Stimulated activated CD4-positive, alpha-beta T cell treated with anti-CD3 and anti-CD28 coated beads, Interleukin-15, amount 100 ng/mL, for 24 hours (primary cell): ENCODE results near the gene ASIC2.
A peak's percentile ranks its signal among the peaks of the same experiment; 100 is the strongest.

Experiments used
- DNase-seq: peaks from one replicate; pipeline ENCODE4 v3.0.0-alpha.2; 2020

ASIC2 gene

DNA sequence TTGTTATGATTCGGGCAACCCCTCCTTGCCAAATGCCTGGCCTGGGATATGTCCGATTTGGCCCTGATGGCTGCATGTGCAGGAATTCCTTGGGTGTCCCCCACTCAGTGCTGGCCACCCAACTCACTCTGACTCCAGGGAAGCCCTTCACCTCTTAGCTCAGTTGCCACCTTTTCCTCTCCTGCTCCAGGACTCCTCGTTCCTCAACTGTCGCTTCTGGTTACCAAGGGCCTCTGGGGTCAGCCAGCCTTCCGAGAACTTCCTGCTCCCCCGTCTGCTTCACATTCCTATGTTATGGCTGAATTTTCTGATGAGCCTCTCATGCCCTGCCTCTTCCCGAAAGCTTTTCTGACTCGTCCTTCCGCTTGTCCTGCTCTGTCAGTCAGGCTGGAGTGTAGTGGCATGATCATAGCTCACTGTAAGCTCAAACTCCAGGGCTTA is 237.9 kb downstream of the ASIC2 start:
- DNase-seq: no peak

DNA sequence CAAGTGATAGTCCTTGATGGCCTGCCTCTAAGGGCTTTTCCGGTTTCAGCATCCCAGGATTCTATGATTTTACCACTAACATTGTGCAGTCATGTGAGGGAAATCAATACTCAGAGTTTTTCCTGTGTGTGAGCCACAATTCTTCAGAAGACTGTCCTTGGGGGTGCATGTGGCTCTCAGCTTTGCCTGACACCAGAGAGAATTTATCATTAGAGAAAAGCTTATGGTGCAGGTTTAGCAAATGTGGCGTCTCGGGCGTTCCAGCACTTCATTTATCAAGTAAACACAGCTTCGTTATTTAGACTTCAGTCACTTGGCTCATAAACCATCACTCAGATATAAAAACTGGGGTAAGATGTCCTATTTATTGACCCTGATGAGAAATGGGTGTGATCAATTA is 238.7 kb downstream of the ASIC2 start:
- no peak for DNase-seq

DNA sequence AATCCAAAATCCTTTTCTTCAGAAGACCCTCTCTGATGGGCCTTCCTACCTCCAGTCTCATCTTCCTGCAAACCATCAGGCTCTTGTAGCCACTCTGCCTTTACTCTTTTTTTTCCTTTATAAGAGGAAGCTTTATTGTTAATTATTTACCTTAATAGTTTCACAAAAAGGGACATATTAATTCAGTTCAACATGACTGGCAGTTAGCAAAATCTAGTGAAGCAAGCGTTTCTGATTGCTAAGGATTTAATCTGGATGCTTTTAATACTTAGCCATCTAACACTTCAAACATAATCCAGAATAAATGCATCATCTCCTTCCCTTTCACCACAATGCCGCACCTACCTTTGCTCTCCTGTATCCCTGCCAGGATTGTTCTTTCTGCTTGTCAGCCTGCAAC is 239.4 kb downstream of the ASIC2 start:
- no peak for DNase-seq

DNA sequence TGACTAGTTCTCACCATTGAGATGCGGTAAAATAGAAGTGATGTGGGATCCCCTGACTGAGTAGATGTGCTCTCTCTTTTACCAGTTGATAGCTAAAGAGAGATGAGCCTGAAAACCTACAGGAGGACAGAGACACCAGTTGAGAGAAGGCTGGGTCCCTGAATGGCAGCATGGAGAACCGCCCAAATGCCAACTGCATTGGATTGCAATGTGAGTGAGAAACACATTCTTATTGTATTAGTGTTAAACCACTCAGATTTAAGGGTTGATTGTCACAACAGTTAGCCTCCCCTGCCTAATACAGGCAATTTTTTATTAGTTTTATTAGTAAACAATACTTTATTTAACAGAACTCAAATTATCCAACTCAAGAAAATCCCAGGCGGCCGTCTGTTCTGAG is 240.2 kb downstream of the ASIC2 start:
- no peak for DNase-seq

DNA sequence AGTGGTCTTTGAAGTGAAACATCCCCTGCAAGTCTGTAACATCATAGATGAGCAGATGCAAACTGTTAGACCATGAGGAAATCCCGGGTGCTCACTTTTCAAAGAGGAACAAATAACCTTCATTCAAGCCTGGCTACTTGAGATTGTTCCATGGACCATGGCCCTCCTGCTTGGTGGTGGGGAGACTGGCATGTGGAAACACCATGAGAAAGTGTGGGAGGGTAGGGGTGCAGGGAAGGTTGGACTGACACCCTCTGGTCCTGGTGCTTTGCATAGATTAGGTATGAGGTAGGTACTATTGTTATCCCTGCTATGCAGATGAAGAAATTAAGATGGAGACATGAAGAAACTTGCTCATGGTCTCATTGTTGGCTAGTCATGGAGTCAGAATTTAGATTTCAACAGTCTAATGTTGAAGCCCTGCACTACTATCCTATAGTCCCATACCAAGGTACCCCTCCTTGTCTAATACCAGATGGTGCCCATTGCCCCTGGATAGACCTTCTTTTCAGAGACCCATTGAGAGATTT is 242.4 kb downstream of the ASIC2 start:
- DNase-seq: no peak

DNA sequence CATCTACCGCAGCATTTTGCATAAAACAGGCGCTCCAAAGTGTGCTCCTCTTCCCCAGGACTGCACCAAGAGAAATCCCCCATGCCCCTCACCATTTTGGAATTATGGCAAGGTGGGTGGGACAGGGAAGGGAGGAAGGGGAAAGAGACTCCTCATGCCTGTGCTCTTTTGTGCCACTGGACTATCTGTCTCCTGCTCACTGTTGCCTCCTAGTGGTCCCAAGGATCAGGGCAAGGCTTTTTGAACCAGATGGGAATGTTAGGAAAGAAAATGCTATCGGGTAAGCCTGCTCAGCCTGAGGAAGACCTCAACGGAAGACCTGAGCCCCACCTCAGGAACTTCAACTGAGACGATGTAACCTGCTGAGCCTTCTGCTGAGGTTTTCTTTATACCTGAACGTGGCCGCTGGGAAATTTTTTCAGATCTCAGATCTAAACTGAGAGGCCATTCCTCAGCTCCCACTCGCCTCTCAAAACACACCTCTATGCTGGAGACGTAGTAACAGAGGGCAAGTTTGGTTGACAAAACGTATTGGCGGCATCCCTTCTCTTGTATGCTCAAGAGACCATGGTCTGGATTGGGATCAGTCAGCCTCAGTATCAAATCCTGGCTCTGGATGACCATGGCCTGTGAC is 243.2 kb downstream of the ASIC2 start:
- peak; percentile 65 for DNase-seq

DNA sequence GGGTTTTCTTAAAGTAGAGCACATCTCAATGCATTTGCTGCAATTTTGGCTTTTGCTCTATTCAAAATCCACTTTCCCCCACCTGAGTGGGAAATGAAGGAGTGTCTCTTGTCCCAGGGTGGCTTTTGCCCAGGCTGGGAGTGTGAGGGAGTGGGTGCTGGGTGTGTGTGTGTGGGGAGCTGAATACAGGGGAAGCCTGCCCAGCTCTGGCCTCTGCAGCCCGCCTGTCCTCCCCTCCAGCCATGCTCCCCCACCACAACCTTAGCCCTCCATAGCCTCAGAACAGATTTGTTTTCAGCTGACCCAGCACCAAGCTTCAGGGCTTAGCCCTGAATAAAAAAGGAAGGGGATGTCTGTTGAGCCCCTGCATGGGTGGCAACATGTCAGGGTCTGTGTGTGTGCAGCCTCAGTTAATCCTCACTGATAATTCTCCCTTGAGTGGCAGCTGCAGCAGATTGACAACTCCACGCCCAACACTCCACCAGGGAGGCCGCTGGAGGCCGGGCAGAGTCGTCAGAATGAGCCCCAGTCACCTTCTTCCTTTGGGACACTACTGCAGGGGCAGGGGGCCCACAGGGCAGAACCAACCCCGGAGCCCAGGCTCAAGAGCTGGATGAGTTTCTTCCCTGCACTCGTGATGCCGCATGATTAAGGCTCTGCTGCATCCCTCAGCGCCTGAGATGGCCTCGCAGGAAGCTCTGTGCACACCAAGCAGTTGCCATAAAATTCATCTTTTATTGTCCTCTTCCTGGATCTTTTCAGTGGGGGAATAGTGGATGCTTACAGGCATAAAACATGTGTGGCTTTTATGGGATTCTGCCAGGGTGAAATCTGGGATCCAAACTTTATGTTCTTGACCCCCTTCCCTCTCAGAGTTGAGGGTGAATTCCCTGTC is 246.5 kb downstream of the ASIC2 start:
- DNase-seq: no peak

DNA sequence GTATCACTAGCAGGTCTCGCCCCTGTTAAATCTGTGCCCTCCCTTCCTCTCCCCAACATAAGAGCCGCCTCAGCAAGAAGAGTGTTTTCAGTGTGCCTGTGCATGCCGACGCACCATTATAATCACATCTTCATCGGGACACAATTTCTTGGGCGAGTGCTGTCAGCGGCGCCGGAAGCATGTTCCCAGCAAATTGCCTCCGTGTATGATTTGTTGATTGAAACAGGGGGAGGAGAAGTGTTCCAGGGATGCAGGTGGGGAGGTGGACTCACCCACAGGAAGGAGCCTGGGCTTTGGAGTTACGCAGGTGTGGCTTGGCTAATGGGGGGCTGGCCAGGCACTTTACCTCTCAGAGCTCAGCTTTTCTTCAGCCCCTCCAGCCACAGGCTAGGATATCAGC is 247.9 kb downstream of the ASIC2 start:
- DNase-seq: no peak

DNA sequence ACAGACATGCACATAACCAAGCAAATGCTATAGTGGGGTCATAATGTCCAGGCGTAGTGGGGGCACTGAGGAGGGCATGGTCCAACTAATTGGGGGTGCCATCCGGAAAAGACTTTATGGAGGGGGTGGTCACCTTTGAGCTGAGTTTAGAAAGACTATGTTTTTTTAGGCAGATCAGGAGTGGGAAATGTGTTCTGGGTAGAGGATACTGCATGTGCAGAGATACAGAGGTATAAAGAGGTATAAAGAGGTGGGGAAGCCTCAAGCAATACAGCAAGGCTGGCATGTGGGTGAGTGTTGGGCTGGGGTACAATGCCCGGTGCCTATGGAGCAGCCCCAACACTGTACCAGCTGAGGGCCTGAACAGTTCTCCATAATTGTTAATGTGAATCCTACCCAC is 248.3 kb downstream of the ASIC2 start:
- DNase-seq: no peak

DNA sequence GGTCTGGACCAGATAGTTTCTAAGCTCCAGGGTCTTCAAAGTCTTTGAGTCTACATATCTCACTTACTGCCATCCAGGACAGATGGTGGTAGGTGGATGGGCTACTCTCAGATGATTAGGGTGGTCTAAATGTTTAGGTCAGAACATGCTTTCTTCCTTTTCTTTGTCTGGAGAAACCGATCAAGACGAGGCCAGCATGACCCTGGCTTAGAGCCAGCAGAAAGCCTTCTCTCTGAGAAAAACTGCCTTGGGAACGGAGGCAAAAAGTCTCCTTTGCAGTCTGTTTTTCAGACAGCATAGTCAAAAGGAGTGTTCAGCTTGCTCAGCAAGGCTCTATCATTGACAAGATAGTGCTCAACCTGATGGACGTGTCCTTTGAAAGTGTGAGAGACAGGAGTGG is 252.6 kb downstream of the ASIC2 start:
- no peak for DNase-seq

DNA sequence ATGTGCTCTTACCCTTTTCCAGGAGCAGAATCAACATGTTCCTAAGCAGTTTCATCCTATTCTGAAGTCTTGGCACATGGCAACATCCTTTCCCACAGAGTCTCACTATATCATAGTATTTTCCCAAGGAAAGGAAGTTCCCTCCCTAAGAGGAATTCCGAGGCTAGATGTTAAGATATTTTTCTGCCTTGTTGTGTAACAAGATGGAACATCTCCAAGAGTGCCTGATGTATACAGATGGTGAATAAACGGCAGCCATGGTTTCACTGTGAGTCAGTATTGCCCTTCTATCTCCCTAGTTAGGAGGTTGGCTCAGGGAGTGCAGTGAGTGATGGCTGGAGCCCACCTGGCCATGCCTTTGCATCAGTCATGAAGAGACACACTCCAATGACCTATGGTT is 253.2 kb downstream of the ASIC2 start:
- no peak for DNase-seq

DNA sequence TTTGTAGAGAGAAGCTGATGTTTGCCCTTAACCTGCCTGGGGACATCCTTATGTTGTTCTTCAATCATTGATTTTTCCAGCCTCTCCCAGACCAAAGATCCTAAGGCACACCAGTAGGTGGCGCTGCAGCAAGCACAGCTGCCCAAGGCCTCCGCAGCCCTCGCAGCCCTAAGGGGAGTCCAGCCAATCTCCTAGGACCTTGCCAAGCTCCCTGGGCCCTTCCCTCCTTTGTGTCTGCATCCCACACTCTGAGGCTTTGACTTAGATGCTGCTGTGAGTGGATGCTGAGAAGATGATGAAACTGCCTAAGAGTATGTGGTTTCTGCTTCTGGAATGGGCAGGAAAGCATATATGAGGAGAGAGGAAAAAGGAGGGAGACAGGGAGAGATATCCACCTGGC is 254.4 kb downstream of the ASIC2 start:
- DNase-seq: peak; percentile 30

DNA sequence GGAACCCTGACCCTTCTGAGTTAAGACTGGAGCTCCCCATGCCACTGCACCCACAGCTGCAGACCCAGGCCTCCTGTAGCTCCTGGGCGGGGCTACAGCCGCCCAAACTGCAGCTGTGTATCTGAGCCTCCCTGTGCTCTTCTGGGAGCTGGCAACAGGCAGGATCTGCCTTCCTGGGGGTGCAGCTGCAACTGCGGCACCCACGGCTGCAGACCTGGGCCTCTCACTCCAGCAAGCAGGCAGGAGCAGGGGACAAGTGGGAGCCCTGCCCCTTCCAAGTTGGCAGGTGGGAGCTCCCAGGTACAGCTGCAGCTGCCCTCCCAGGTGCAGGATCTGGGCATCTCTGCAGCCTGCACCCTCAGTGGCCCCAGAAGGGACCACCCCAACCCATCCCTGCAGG is 259.9 kb downstream of the ASIC2 start:
- no peak for DNase-seq

DNA sequence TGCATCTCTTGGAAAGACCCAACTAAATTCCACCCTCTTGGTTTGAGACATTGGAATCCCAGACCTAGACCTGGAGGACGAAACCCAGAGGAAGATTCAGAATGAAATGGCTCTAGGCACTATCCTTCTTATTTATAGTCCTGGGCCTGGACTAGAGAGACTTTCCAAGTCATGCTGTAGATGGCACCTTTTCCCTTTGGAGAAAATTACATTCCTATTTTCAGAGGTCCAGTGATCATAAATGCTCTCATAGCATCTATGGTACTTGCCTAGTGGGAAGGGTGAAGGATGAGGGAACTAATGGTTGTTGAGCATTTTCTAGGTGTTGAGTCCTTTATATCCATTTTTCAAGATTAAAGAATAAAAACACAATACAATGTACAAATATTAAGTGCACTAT is 264.3 kb downstream of the ASIC2 start:
- no peak for DNase-seq

DNA sequence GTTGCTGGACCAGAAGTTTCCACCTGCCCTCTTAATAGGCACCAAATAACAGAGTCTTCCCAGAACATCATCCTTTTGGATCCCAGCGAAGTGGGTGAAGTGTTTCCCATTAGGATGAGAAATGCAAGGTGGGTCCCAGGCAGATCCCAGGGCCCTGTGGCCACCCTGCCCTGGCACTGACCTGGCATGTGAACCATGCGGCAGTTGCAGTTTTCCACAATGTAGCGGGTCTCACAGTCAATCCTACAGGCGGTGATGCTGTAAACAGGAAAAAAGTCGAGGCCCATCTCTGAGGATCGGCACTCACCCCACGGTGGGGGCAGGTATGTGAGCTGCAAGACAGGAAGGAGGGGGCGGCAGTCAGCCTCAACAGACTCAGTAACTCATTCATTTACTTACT is 265.0 kb downstream of the ASIC2 start:
- no peak for DNase-seq

DNA sequence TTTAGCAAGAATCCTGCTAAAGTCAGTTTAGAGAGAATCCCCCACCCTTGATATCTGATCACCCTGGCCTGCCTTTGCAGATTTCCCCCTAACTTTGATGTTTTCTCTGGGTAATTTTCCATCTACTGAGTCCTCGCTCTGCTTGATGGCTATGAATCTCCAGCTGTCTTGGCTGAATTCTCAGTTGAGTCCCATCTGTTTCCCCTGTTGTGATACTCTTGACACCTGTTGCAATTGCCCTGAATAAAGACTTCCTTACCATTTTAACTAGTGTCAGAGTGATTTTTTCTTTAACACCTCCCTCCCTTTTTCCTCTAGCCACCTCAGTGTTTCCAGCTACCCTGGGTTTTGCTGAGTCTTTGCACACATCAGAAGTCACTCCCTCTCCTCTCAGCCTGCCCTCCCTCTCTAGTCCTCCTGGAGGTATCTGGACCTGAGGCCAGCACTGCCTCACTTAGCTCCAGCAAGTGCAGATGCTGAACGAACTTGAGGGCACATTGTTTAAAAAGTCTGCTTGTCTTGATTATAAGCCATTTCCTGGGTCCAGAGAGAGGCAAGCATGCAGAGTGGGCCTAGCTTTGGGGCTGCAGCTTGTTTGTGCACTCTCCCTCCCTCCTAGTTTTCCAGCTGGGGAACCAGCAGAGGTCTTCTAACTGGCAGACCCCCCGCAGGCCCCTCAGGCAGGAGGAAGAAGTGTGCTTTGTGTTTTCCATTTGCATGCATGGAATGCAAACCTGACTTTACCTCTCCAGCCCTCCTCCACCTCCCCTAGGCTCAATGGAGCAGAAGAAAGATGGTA is 268.2 kb downstream of the ASIC2 start:
- no peak for DNase-seq

DNA sequence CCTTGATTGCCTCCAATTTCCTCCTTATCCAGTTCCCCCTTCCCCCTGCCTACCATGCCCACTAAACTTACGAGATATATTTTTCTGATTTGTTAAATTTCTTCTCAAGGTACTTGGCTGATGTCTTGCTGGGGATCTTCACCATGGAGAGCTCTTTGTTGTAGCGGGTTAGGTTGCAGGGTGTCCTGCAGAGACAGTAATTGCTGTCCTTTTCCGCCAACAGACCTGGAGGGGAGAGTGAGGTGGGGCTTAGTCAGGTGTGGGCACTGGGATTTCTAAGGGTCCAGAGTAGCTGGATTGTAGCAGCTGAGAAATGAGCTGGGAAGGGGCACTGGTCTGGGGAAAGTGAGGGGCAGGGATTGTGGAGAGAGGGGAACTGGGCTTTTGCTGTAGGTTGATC is 269.3 kb downstream of the ASIC2 start:
- DNase-seq: no peak

DNA sequence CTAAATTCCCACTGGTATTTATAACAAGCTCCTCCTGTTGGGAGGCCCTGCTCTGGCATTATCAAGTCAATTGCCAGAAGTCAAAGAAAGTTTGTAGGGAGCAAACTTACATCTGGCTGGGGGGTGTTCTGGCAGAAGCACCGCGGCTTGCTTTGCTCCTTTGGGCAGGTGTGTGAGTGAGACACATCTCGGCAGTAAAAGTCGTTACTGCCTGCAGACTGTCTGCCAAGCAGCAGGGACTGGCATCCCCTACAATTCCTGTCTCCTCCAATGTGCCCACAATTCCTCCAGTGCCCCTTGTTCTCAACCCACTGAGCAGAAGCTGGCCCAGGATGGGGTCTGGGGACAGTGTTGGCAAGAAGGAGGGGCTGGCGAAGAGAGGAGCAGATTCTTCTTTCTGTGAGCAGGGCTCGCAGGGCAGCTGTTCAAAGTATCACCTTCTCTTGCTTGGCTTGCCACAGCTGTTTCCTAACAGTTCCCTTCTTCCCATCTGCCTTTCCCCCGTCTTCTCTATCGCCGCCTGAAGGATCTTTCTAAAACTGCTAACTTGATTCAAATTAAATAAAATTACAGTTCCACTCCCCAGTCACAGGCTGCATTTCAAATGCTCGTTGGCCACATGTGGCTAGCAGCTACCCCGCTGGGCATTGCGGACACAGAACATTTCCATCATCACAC is 271.2 kb downstream of the ASIC2 start:
- DNase-seq: no peak

DNA sequence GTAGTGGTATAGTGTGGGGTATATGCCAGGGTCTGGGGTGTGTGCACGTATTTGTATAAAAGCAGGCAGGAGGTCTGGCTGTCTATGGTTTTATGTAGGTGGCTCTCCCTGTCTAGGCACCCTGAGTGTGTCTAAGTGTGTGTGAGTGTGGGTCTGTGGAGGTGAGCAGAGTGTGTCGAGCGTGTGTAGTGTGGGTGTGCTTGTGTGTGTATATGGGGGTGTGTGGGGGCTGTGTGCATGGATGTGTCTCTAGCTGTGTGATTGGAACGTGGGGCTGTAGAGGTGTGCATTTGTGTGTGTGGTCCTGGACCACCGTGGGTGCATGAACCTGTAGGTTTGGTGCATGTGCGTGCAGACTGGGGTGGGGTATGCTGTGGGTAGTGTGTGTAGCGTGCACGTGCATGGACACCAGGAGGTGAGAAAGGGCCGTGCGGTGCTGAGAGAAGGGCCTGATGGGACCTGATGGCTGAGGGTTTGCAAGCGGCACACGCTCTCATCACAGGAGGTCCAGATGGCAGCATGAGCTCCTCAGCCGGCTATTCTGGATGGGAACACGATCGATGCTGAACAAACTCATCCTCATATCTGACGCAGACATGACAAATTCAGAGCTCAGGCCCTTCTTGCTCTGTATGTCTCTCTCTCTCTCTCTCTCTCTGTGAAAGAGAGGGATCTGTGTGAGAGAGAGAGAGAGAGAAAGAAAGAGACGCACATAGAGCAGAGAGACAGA is 273.8 kb downstream of the ASIC2 start:
- DNase-seq: no peak

DNA sequence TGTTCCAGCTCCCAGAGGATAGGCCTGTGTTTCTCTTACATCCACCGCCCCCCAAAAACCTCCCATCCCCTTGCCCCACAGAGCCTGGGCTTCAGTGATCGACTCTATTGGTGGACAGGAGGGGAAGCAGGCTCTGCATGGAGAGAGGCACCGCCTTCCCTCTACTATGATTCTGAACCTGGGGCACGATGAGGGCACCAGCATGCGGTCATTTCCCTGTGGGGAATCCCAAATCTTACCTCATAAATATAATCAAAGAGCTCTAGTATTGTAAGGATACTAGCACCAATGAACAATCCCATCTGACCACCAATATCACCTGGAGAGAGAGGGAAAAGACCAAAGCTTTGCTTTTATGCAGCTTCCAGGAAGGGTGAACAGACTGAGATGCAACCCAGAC is 275.7 kb downstream of the ASIC2 start:
- no peak for DNase-seq

DNA sequence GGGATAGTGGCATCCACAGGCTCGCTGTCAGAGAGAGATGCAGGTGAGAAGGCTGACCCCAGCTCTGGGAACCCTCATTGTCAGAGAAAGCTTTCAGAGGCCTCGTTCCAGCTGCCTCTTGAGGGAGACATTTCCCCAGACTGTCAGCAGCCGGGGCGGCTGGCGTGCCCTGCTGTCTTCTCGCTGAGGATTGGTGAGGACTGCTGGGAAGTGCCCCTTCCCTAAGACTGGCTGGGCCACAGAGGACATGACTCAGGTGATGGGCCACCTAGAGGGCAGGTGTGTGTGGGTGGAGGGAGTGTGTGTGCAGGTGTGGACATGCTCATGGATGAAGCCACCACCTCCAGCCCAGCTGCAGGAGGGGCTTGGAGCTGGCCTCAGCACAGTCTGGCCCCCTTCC is 276.2 kb downstream of the ASIC2 start:
- DNase-seq: no peak

DNA sequence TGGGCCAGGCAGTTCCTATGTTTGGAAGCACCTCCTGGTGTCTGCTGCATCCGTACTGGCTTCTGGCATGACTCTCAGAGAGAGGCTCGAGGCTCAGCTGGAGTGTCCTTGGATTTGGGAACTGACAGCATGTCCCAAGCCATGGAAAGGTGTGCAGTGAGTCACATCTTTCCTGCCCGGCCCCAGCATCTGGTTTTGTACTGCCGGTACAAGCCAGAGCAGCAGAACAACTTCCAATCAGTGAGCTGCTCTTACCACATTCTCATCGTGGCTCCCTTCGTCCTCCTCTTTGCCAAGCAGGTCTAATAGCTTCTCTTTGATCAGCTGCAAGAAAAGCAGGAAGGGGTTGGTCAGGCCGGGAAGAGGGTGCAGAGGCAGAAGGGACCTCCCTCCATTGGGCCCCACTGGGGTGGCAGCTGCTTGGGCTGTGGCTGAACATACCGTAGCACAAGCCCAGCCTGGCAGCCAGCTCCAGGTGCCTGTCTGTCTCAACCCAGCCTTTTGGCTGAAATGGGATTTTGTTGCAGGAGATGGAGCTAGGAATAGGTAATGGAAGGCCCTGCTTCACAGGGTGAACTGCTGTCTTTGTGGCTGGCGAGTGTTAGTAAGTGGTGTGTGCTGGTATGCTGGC is 277.3 kb downstream of the ASIC2 start:
- no peak for DNase-seq
